Breast epithelium (tissue), 3 donors: ENCODE results near the gene CBLN4.

Experiments used
- CTCF ChIP-seq, 3 donors: fragments of 450-650 bp; IDR thresholded peaks; one replicate each; pipeline ENCODE4 v1.5.1; 2016 to 2017; ENCODE audit warnings: antibody characterized with exemption in 3 of 3, mild to moderate bottlenecking in 3 of 3, moderate library complexity in 3 of 3
- POLR2A ChIP-seq: fragments of 450-650 bp; IDR thresholded peaks from one replicate; pipeline ENCODE4 v1.6.1; 2016; ENCODE audit warnings: antibody characterized with exemption, mild to moderate bottlenecking, moderate library complexity
- POLR2AphosphoS5 ChIP-seq, 3 donors: sonication (generic); formaldehyde crosslinking; IDR thresholded peaks; one replicate each; pipeline ENCODE4 v1.6.1; 2017; ENCODE audit warnings: antibody characterized with exemption in 3 of 3

- TF ChIP-seq POLR2AphosphoS5 (IDR thresholded peaks at IDR 0.05) (no peak), POLR2A (no peak), CTCF (IDR thresholded peaks at IDR 0.05) (no peak)
Measured at GRCh38 chr20:56004611-56005388, 519 bp downstream of the CBLN4 start.
